H9 (cell line): ENCODE results near the gene SLC27A6. TPM values are rescaled to one million over a fixed set of nuclear protein-coding genes. Genes with fewer than 3 reads are reported as not detected.
A peak's percentile ranks its signal among the peaks of the same experiment; 100 is the strongest.

Source experiments
- DNase-seq: peaks from one replicate; pipeline ENCODE4 v3.0.0-alpha.2; 2017
- H2AFZ ChIP-seq: one replicate; pipeline ENCODE4 v1.6.1; 2013; ENCODE audit warnings: mild to moderate bottlenecking, low read length, control low read depth, moderate library complexity
- H2AK5ac ChIP-seq: 2 replicates; pipeline ENCODE4 v1.6.1; 2013; ENCODE audit warnings: low read length, control low read depth, mixed read lengths; ENCODE audit not compliant: insufficient read length
- H2BK120ac ChIP-seq: one replicate; pipeline ENCODE4 v1.6.1; 2013; ENCODE audit warnings: low read depth, mild to moderate bottlenecking, low read length, control low read depth, inconsistent platforms; ENCODE audit not compliant: poor library complexity, severe bottlenecking
- H2BK12ac ChIP-seq: 2 replicates; pipeline ENCODE4 v1.6.1; 2013; ENCODE audit warnings: low read length, control low read depth, mixed read lengths, low read depth; ENCODE audit not compliant: insufficient read length
- H2BK15ac ChIP-seq: 2 replicates; pipeline ENCODE4 v1.6.1; 2013; ENCODE audit warnings: low read depth, low read length, control low read depth
- H2BK20ac ChIP-seq: one replicate; pipeline ENCODE4 v1.6.1; 2013; ENCODE audit warnings: low read depth, mild to moderate bottlenecking, low read length, control low read depth, inconsistent platforms; ENCODE audit not compliant: poor library complexity, severe bottlenecking
- H2BK5ac ChIP-seq: 2 replicates; pipeline ENCODE4 v1.6.1; 2013; ENCODE audit warnings: low read length, control low read depth, mixed read lengths; ENCODE audit not compliant: insufficient read length
- H3K14ac ChIP-seq: 2 replicates; pipeline ENCODE4 v1.6.1; 2013; ENCODE audit warnings: low read length, control low read depth; ENCODE audit not compliant: insufficient read depth
- H3K18ac ChIP-seq: 2 replicates; pipeline ENCODE4 v1.6.1; 2013; ENCODE audit warnings: low read depth, mild to moderate bottlenecking, mixed read lengths, low read length, control low read depth; ENCODE audit not compliant: insufficient read length
- H3K23ac ChIP-seq: 2 replicates; pipeline ENCODE4 v1.6.1; 2013; ENCODE audit warnings: low read length, control low read depth, mixed read lengths, low read depth; ENCODE audit not compliant: insufficient read length
- H3K23me2 ChIP-seq: 2 replicates; pipeline ENCODE4 v1.6.1; 2013; ENCODE audit warnings: low read depth, mild to moderate bottlenecking, mixed read lengths, low read length, control low read depth; ENCODE audit not compliant: insufficient read length, poor library complexity, severe bottlenecking
- H3K27ac ChIP-seq: 2 replicates; pipeline ENCODE4 v1.5.1; 2013; ENCODE audit warnings: low read length, control low read depth, mixed read lengths, low read depth; ENCODE audit not compliant: insufficient read length
- H3K27me3 ChIP-seq: 2 replicates; pipeline ENCODE4 v1.6.1; 2013; ENCODE audit warnings: low read length, control low read depth, inconsistent platforms; ENCODE audit not compliant: insufficient read depth
- H3K4ac ChIP-seq: 2 replicates; pipeline ENCODE4 v1.6.1; 2013; ENCODE audit warnings: low read depth, mild to moderate bottlenecking, control low read depth, inconsistent platforms, low read length, moderate library complexity
- H3K4me1 ChIP-seq: 2 replicates; pipeline ENCODE4 v1.6.1; 2013; ENCODE audit warnings: low read length, control low read depth, inconsistent platforms; ENCODE audit not compliant: insufficient read depth
- H3K4me2 ChIP-seq: 2 replicates; pipeline ENCODE4 v1.6.1; 2013; ENCODE audit warnings: low read length, control low read depth, mixed read lengths; ENCODE audit not compliant: insufficient read length, insufficient read depth
- H3K56ac ChIP-seq: 2 replicates; pipeline ENCODE4 v1.6.1; 2013; ENCODE audit warnings: low read depth, mild to moderate bottlenecking, mixed read lengths, low read length, control low read depth; ENCODE audit not compliant: insufficient read length
- H3K79me1 ChIP-seq: 2 replicates; pipeline ENCODE4 v1.6.1; 2013; ENCODE audit warnings: low read depth, mild to moderate bottlenecking, moderate library complexity, low read length, control low read depth, inconsistent platforms; ENCODE audit not compliant: insufficient read depth, poor library complexity, severe bottlenecking
- H3K79me2 ChIP-seq: 2 replicates; pipeline ENCODE4 v1.6.1; 2013; ENCODE audit warnings: low read length, control low read depth, inconsistent platforms; ENCODE audit not compliant: insufficient read depth
- H3K9ac ChIP-seq: 2 replicates; pipeline ENCODE4 v1.6.1; 2013; ENCODE audit warnings: low read length, control low read depth, mixed read lengths; ENCODE audit not compliant: insufficient read length; ENCODE audit errors: extremely low read depth
- H3K9me3 ChIP-seq: one replicate; pipeline ENCODE4 v1.6.1; 2013; ENCODE audit warnings: low read depth, low read length, inconsistent platforms; ENCODE audit not compliant: control insufficient read depth
- H3T11ph ChIP-seq: one replicate; pipeline ENCODE4 v1.6.1; 2013; ENCODE audit warnings: mild to moderate bottlenecking, low read length, control low read depth, inconsistent platforms
- H4K20me1 ChIP-seq: one replicate; pipeline ENCODE4 v1.6.1; 2013; ENCODE audit not compliant: control insufficient read depth, insufficient read length, insufficient read depth
- H4K5ac ChIP-seq: 2 replicates; pipeline ENCODE4 v1.6.1; 2013; ENCODE audit warnings: low read depth, mild to moderate bottlenecking, mixed read lengths, low read length, control low read depth; ENCODE audit not compliant: insufficient read length
- H4K8ac ChIP-seq: replicated peaks from 2 replicates; pipeline ENCODE4 v1.6.1; 2013; ENCODE audit warnings: low read length, control low read depth, mixed read lengths, low read depth; ENCODE audit not compliant: insufficient read length
- H4K91ac ChIP-seq: 2 replicates; pipeline ENCODE4 v1.6.1; 2013; ENCODE audit warnings: low read depth, mild to moderate bottlenecking, moderate library complexity, mixed read lengths, low read length, control low read depth; ENCODE audit not compliant: insufficient read length
- H3K27ac Mint-ChIP-seq, 3 experiments: 2 replicates in 2 of 3; 3 replicates in 1 of 3; pipeline ENCODE4 v1.8.0; 2020 to 2021; ENCODE audit warnings: mixed read lengths in 3 of 3, mild to moderate bottlenecking in 1 of 3, moderate library complexity in 1 of 3
- H3K27me3 Mint-ChIP-seq: 2 replicates; pipeline ENCODE4 v1.8.0; 2021; ENCODE audit warnings: low read depth, mild to moderate bottlenecking, moderate library complexity, mixed read lengths
- H3K36me3 Mint-ChIP-seq, 3 experiments: 2 replicates in 2 of 3; 3 replicates in 1 of 3; pipeline ENCODE4 v1.8.0; 2020 to 2021; ENCODE audit warnings: low read depth in 3 of 3, mixed read lengths in 3 of 3; ENCODE audit not compliant: insufficient read depth in 1 of 3
- H3K4me1 Mint-ChIP-seq, 2 experiments: 2 replicates each; pipeline ENCODE4 v1.8.0; 2020; ENCODE audit warnings: mixed read lengths in 2 of 2
- H3K4me3 Mint-ChIP-seq, 2 experiments: 2 replicates in 1 of 2; 3 replicates in 1 of 2; pipeline ENCODE4 v1.8.0; 2020 to 2021; ENCODE audit warnings: mild to moderate bottlenecking in 2 of 2, mixed read lengths in 2 of 2, moderate library complexity in 1 of 2
- H3K9me3 Mint-ChIP-seq, 2 experiments: 2 replicates in 1 of 2; 3 replicates in 1 of 2; pipeline ENCODE4 v1.8.0; 2020; ENCODE audit warnings: mild to moderate bottlenecking in 2 of 2, mixed read lengths in 2 of 2, moderate library complexity in 1 of 2
- CTCF ChIP-seq: fragments of 200-600 bp; sonication (generic); conservative IDR thresholded peaks from 3 replicates; pipeline ENCODE4 v1.8.0; 2021; ENCODE audit warnings: antibody characterized with exemption, mild to moderate bottlenecking
- WGBS: extraction: QIAGEN DNeasy Blood & Tissue Kit; methylation state at CpG from one replicate; pipeline ENCODE4 v1.1.7; 2013; ENCODE audit warnings: missing lambda C conversion rate, low lambda C conversion rate, mixed read lengths; ENCODE audit not compliant: insufficient read length; ENCODE audit errors: extremely low coverage; 5-methylcytosine and 5-hydroxymethylcytosine counted together
- total RNA-seq: library from RNA; stranded (reverse); gene quantifications from 2 replicates; pipeline ENCODE4 v1.2.1, GENCODE V29; 2021

Gene SLC27A6
- total RNA-seq, 1 experiment from 2014 or later, result 3.0 TPM

GRCh38 chr5:128966846-128967245 is 1.6 kb downstream of the SLC27A6 start:
- Histone ChIP-seq H2BK20ac (no peak overlapping the region), H3K4me2 (no peak overlapping the region), H2BK15ac (no peak overlapping the region), H3K56ac (no peak overlapping the region), H3K4me1 (no peaks in the 10 kb centered on the region; the same call in 1 of the 2 replicates), H3K27ac (no peak overlapping the region), H3K18ac (no peak overlapping the region), H2BK12ac (no peak overlapping the region), H3K27me3 (peaks cover 3% of the 10 kb centered on the region; the same call in 1 of the 2 replicates), H4K8ac (no peak overlapping the region), H3K79me2 (no peaks in the 10 kb centered on the region), H3K9ac (no peak overlapping the region), H2BK5ac (no peak overlapping the region), H3K79me1 (no peaks in the 10 kb centered on the region), H3K4ac (no peak overlapping the region), H3K23me2 (peaks cover 9% of the 10 kb centered on the region), H3K14ac (no peak overlapping the region), H4K20me1 (no peaks in the 10 kb centered on the region), H3K9me3 (no peaks in the 10 kb centered on the region), H2AFZ (no peak overlapping the region), H3K23ac (no peak overlapping the region), H2AK5ac (no peak overlapping the region), H3T11ph (no peak overlapping the region), H4K5ac (no peak overlapping the region), H2BK120ac (no peak overlapping the region), H4K91ac (no peak overlapping the region)
- no peaks in the 10 kb centered on the region for H3K9me3 Mint-ChIP-seq
- TF ChIP-seq CTCF, result no peak
- peaks cover 12 to 18% of the 10 kb centered on the region in 2 experiments for H3K4me1 Mint-ChIP-seq
- peak overlapping the region in 1 of 2 experiments; percentile 31; a peak in 1 of 5 replicates for H3K4me3 Mint-ChIP-seq
- no peak for DNase-seq
- peaks cover 45% of the 10 kb centered on the region for H3K27me3 Mint-ChIP-seq
- no CpG with 5 or more reads among the region's 3 CpGs for WGBS
- H3K36me3 Mint-ChIP-seq, result no peaks in the 10 kb centered on the region; a peak in 1 of 7 replicates
- H3K27ac Mint-ChIP-seq, result no peak overlapping the region
